ENCODE results near the gene AKAP13. TPM values are rescaled to one million over a fixed set of nuclear protein-coding genes. Genes with fewer than 3 reads are reported as not detected.

AKAP13 gene
- polyA plus RNA-seq, 1 donor from 2014 or later = 10.0 TPM

- Histone ChIP-seq H3K4me2 (ENCODE audit: low read length) (no peak overlapping the region), H2AFZ (ENCODE audit: low read depth, low read length) (no peak overlapping the region), H3K9ac (ENCODE audit: low read length) (no peak overlapping the region), H3K4me3 (ENCODE audit: low read length) (no peak overlapping the region), H3K27ac (ENCODE audit: low read length) (no peak overlapping the region), H3K27me3 (ENCODE audit: insufficient read depth, low read depth, low read length) (no peaks in the 10 kb centered on the region), H3K79me2 (replicated peaks; ENCODE audit: insufficient read depth, low read length) (peaks cover 86% of the 10 kb centered on the region), H4K20me1 (ENCODE audit: insufficient read depth) (no peaks in the 10 kb centered on the region), H3K9me3 (ENCODE audit: low read length) (no peaks in the 10 kb centered on the region), H3K9me2 (ENCODE audit: insufficient read depth, low read length) (no peaks in the 10 kb centered on the region), H3K36me3 (ENCODE audit: insufficient read depth, low read length) (no peaks in the 10 kb centered on the region), H3F3A (ENCODE audit: insufficient read depth, low read length, poor library complexity, severe bottlenecking) (no peaks in the 10 kb centered on the region)
- TF ChIP-seq TAF1 (IDR thresholded peaks at IDR 0.05; ENCODE audit: low read depth) = no peak
Observed at GRCh38 chr15:85788771-85789495, 408.5 kb downstream of the AKAP13 start.

GRCh38 chr15:85789496-85789875 lies 409.1 kb downstream of the AKAP13 start:
- H3K4me2 ChIP-seq (ENCODE audit: low read length) = no peak overlapping the region
- H4K20me1 ChIP-seq (ENCODE audit: insufficient read depth) = no peaks in the 10 kb centered on the region
- no peak for TF ChIP-seq EP300 (conservative IDR thresholded peaks at IDR 0.05; ENCODE audit: poor library complexity, severe bottlenecking)
- no peak for TF ChIP-seq REST (IDR thresholded peaks at IDR 0.05; ENCODE audit: borderline replicate concordance)
- no peak for TF ChIP-seq EZH2 (IDR thresholded peaks at IDR 0.05; ENCODE audit: borderline replicate concordance, insufficient read depth, low read length, poor library complexity, severe bottlenecking)
- no peak for TF ChIP-seq TAF1 (IDR thresholded peaks at IDR 0.05; ENCODE audit: low read depth)
- no peak for TF ChIP-seq MXI1 (conservative IDR thresholded peaks at IDR 0.05; ENCODE audit: poor library complexity, severe bottlenecking)
- TF ChIP-seq POLR2AphosphoS5 (IDR thresholded peaks at IDR 0.05) = no peak
- TF ChIP-seq RAD21 (conservative IDR thresholded peaks at IDR 0.05) = no peak
- TF ChIP-seq SMC3 (conservative IDR thresholded peaks at IDR 0.05; ENCODE audit: poor library complexity) = no peak
- TF ChIP-seq CTCF (IDR thresholded peaks at IDR 0.05; ENCODE audit: poor library complexity, severe bottlenecking) = no peak

More at GRCh38 chr15:85789496-85789875, 409.1 kb downstream of the AKAP13 start:
- no peaks in the 10 kb centered on the region for H3K9me3 ChIP-seq (ENCODE audit: low read length)
- no peaks in the 10 kb centered on the region for H3K27me3 ChIP-seq (ENCODE audit: insufficient read depth, low read depth, low read length)
- no peaks in the 10 kb centered on the region for H3F3A ChIP-seq (ENCODE audit: insufficient read depth, low read length, poor library complexity, severe bottlenecking)
- H3K9ac ChIP-seq (ENCODE audit: low read length) = no peak overlapping the region
- no peak overlapping the region for H2AFZ ChIP-seq (ENCODE audit: low read depth, low read length)
- no peaks in the 10 kb centered on the region for H3K36me3 ChIP-seq (ENCODE audit: insufficient read depth, low read length)
- peaks cover 86% of the 10 kb centered on the region for H3K79me2 ChIP-seq (replicated peaks; ENCODE audit: insufficient read depth, low read length)
- no peak overlapping the region for H3K27ac ChIP-seq (ENCODE audit: low read length)
- no peaks in the 10 kb centered on the region for H3K9me2 ChIP-seq (ENCODE audit: insufficient read depth, low read length)
- no peak overlapping the region for H3K4me3 ChIP-seq (ENCODE audit: low read length)

Data from neural cell (in vitro differentiated cells).